CD4-positive, alpha-beta T cell (primary cell): Measurements from ENCODE around the gene BRME1. TPM values are rescaled to one million over a fixed set of nuclear protein-coding genes. Genes with fewer than 3 reads are reported as not detected.
A peak's percentile ranks its signal among the peaks of the same experiment; 100 is the strongest.

ENCODE experiments used
- ATAC-seq: fragments of 200-7000 bp; cut with Tn5 transposase; one replicate; pipeline ENCODE4 v1.10.0; 2022; ENCODE audit warnings: mild to moderate bottlenecking; ENCODE audit not compliant: poor library complexity
- CTCF ChIA-PET: fragments of 350-600 bp; sonication (Branson Sonifier 250); formaldehyde crosslinking; loops from one replicate; lab custom pipeline; 2021; ENCODE audit warnings: antibody characterized with exemption, inconsistent platforms; lab: Charles Lee
- POLR2A ChIA-PET: fragments of 350-600 bp; sonication (Branson Sonifier 250); formaldehyde crosslinking; loops from one replicate; lab custom pipeline; 2021; ENCODE audit warnings: antibody characterized with exemption, inconsistent platforms; lab: Charles Lee
- DNase-seq, 14 experiments: peaks; one replicate each; pipeline ENCODE4 v3.0.0-alpha.2; 2013 to 2020; ENCODE audit warnings: mixed read lengths in 2 of 14
- H3K27ac ChIP-seq, 2 donors: one replicate each; pipeline versions ENCODE4 v1.5.1 to v1.7.0; 2013; ENCODE audit warnings: low read length in 2 of 2, low read depth in 1 of 2, mild to moderate bottlenecking in 1 of 2
- H3K27me3 ChIP-seq, 2 experiments: 1 replicate in 1 of 2; 2 replicates in 1 of 2; pipeline versions ENCODE4 v1.6.1 to v1.7.0; 2013; ENCODE audit warnings: low read length in 2 of 2, control low read depth in 1 of 2, mild to moderate bottlenecking in 1 of 2, moderate library complexity in 1 of 2; ENCODE audit not compliant: insufficient read depth in 2 of 2, control insufficient read depth in 1 of 2
- H3K36me3 ChIP-seq: one replicate; pipeline ENCODE4 v1.6.1; 2013; ENCODE audit warnings: low read length, control low read depth; ENCODE audit not compliant: insufficient read depth
- H3K4me1 ChIP-seq: one replicate; pipeline ENCODE4 v1.6.1; 2013; ENCODE audit warnings: low read length, control low read depth; ENCODE audit not compliant: insufficient read depth
- H3K4me3 ChIP-seq: one replicate; pipeline ENCODE4 v1.5.1; 2013; ENCODE audit warnings: mild to moderate bottlenecking, low read length, moderate library complexity
- H3K9me3 ChIP-seq, 2 experiments: 1 replicate in 1 of 2; 2 replicates in 1 of 2; pipeline versions ENCODE4 v1.6.1 to v1.7.0; 2013; ENCODE audit warnings: low read length in 2 of 2, mild to moderate bottlenecking in 2 of 2, control low read depth in 1 of 2, moderate library complexity in 1 of 2; ENCODE audit not compliant: control insufficient read depth in 1 of 2, insufficient read depth in 1 of 2
- H3K27ac Mint-ChIP-seq: one replicate; pipeline ENCODE4 v1.8.0; 2020; ENCODE audit warnings: mixed read lengths
- H3K27me3 Mint-ChIP-seq: one replicate; pipeline ENCODE4 v1.8.0; 2021; ENCODE audit warnings: mixed read lengths
- H3K36me3 Mint-ChIP-seq: one replicate; pipeline ENCODE4 v1.8.0; 2021; ENCODE audit warnings: low read depth, mixed read lengths
- H3K4me1 Mint-ChIP-seq: one replicate; pipeline ENCODE4 v1.8.0; 2021; ENCODE audit warnings: low read depth, mixed read lengths
- H3K4me3 Mint-ChIP-seq: one replicate; pipeline ENCODE4 v1.8.0; 2020; ENCODE audit warnings: mild to moderate bottlenecking, mixed read lengths
- H3K9me3 Mint-ChIP-seq: one replicate; pipeline ENCODE4 v1.8.0; 2020; ENCODE audit warnings: mixed read lengths
- intact Hi-C, 2 experiments: fragments of 100-400 bp; cut with DNase I in 1 of 2; cut with micrococcal nuclease in 1 of 2; formaldehyde crosslinking; loops; one replicate each; pipeline versions ENCODE4 v1.15.1 to v1.9.0; 2023 to 2025; cut with DNase I, micrococcal nuclease
- total RNA-seq, 174 experiments: library from RNA in 2 of 174; stranded (reverse) in 2 of 174; gene quantifications; one replicate each; pipeline ENCODE4 v1.2.3 and lab custom pipeline; 2021 to 2026
- TF ChIP-seq, protein P1 (sequence below): fragments of 200-600 bp; IDR thresholded peaks from one replicate; pipeline ENCODE4 v1.8.0; 2022; ENCODE audit warnings: antibody characterized with exemption, mild to moderate bottlenecking

Gene BRME1
- total RNA-seq, 2 experiments from 2014 or later, result 1.1 to 1.3 TPM

DNA sequence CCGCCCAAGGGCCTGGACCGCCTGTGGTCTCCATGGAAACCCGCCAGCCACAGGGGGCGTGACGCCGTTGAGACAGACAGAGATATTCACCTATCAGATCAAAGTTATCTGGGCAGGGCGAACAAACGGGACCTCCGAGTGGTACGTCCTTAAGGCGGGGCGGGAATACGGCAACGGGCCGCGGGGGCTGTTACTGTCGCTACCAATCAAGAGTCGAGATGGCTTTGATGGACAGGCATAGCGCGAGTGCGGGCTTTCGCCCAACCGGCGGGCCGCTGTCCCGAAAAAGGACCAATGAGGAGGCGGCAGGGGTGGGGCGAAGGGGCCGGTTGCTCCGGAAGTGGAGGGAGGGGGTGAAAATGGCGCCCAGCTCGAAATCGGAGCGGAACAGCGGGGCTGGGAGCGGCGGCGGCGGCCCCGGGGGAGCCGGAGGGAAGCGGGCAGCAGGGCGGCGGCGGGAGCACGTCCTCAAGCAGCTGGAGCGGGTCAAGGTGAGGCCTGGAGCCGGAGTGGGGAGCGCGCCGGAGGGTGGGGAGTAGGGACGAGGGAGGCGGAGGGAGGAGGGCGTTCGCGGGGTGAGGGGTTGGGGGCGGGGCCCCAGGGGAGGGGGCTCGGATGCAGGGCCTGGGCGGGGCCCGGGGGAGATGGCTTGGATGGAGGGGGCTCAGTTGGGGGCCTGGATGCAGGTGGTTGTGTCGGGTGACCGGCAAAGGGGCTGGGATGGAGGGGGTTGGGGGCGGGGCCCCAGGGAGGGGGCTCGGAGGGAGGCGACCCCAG lies 46.4 kb upstream of the BRME1 start, which contains the start of gene DCAF15:
Gene DCAF15, plus strand, starts transcription at position 356 of the 777 bp plus-strand sequence. Its CDS starts 4 bp downstream, at position 360.
- intact Hi-C loops, result loop anchor here (1.0 to 5.0 kb wide), 8 partner anchors 34 to 128 kb away; partner anchors contain the start of genes RFX1 (in 2 of the 2), BRME1 (in 1 of the 2), CC2D1A (in 1 of the 2) and IL27RA (in 1 of the 2)
- Mint-ChIP-seq H3K9me3 (no peaks in the 10 kb centered on the region), H3K36me3 (peaks cover 25% of the 10 kb centered on the region), H3K27me3 (no peaks in the 10 kb centered on the region), H3K4me3 (peak within 1 kb of the TSS; percentile 100), H3K27ac (peak within 1 kb of the TSS; percentile 97), H3K4me1 (peaks cover 13% of the 10 kb centered on the region)
- TF ChIP-seq, protein P1, sequence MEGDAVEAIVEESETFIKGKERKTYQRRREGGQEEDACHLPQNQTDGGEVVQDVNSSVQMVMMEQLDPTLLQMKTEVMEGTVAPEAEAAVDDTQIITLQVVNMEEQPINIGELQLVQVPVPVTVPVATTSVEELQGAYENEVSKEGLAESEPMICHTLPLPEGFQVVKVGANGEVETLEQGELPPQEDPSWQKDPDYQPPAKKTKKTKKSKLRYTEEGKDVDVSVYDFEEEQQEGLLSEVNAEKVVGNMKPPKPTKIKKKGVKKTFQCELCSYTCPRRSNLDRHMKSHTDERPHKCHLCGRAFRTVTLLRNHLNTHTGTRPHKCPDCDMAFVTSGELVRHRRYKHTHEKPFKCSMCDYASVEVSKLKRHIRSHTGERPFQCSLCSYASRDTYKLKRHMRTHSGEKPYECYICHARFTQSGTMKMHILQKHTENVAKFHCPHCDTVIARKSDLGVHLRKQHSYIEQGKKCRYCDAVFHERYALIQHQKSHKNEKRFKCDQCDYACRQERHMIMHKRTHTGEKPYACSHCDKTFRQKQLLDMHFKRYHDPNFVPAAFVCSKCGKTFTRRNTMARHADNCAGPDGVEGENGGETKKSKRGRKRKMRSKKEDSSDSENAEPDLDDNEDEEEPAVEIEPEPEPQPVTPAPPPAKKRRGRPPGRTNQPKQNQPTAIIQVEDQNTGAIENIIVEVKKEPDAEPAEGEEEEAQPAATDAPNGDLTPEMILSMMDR, result no peak
- ChIA-PET POLR2A (interaction anchor here (0.6 to 4.9 kb wide), 18 partner anchors 8 to 1942 kb away, joined by 3 to 74 read pairs (median 3); partner anchors contain the start of genes ASF1B, IL27RA and RFX1), CTCF (interaction anchor here (0.9 to 1.7 kb wide), 5 partner anchors 54 to 107 kb away, joined by 3 to 5 read pairs (median 4); partner anchors contain the start of genes IL27RA and RFX1)
- Histone ChIP-seq H3K36me3 (peaks cover 30% of the 10 kb centered on the region), H3K27me3 (no peaks in the 10 kb centered on the region), H3K27ac (peak within 1 kb of the TSS; percentile 69 to 71), H3K9me3 (no peaks in the 10 kb centered on the region), H3K4me1 (peaks cover 30% of the 10 kb centered on the region), H3K4me3 (peak within 1 kb of the TSS; percentile 82)
- ATAC-seq (peak; percentile 97), DNase-seq (peak; percentile 96 to 100 (median 98))

DNA sequence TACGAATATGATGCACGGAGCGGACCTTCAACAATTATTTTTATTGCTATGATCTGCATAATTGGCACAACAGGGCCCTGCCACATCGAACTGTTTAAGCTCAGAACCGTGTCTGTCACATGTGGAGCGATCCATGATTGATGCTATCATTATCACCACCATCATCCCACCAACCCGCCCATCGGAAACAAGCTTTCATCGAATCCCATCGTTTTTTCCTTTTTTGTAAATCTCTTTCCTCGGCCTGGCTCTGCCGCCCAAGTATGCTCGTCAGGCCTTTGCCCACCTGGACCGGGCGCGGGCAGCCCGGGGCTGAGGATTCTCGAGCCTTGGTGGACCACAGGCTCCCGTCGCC lies 45.9 kb upstream of the BRME1 start:
- TF ChIP-seq, protein P1, result no peak
- peaks cover 20% of the 10 kb centered on the region for H3K36me3 Mint-ChIP-seq
- Histone ChIP-seq H3K36me3 (peaks cover 24% of the 10 kb centered on the region), H3K4me1 (peaks cover 30% of the 10 kb centered on the region), H3K4me3 (peak overlapping the region; percentile 60), H3K27me3 (no peaks in the 10 kb centered on the region), H3K27ac (peak overlapping the region; percentile 51 to 69), H3K9me3 (no peaks in the 10 kb centered on the region)
- peak overlapping the region; percentile 100 for H3K4me3 Mint-ChIP-seq
- H3K4me1 Mint-ChIP-seq, result peaks cover 13% of the 10 kb centered on the region
- no peaks in the 10 kb centered on the region for H3K27me3 Mint-ChIP-seq
- CTCF ChIA-PET, result interaction anchor here (0.9 to 1.7 kb wide), 4 partner anchors 72 to 107 kb away, joined by 3 to 5 read pairs (median 4); partner anchors contain the start of gene IL27RA
- H3K27ac Mint-ChIP-seq, result peak overlapping the region; percentile 97
- no peaks in the 10 kb centered on the region for H3K9me3 Mint-ChIP-seq
- DNase-seq (no peak), ATAC-seq (peak; percentile 3)
- POLR2A ChIA-PET, result interaction anchor here (0.6 to 4.9 kb wide), 16 partner anchors 9 to 545 kb away, joined by 3 to 74 read pairs (median 4); partner anchors contain the start of genes ASF1B, IL27RA and RFX1
- intact Hi-C loops, result loop anchor here (1.0 to 5.0 kb wide), 9 partner anchors 35 to 129 kb away; partner anchors contain the start of genes IL27RA (in 2 of the 2), RFX1 (in 2 of the 2), BRME1 (in 1 of the 2) and CC2D1A (in 1 of the 2)

DNA sequence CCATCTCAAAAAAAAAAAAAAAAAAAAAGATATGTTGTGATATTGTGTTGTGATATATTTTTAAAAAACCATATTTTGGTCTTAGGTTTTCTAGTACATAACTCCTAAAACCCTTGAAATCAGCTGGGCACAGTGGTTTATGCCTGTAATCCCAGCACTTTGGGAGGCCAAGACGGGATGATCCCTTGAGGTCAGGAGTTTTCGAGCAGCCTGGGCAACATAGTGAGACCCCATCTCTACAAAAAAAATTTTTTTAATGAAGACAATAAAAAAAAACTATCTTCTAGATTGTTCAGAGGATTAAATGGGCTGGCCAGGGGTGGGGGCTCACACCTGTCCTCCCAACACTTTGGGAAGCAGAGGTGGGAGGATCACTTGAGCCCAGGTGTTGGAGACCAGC lies 45.1 kb upstream of the BRME1 start:
- intact Hi-C loops, result loop anchor here (1.0 to 5.0 kb wide), 4 partner anchors 36 to 81 kb away; partner anchors contain the start of gene IL27RA (in 2 of the 2)
- peaks cover 14% of the 10 kb centered on the region for H3K36me3 Mint-ChIP-seq
- H3K27ac Mint-ChIP-seq, result no peak overlapping the region
- CTCF ChIA-PET, result interaction anchor here (0.7 to 1.5 kb wide), 4 partner anchors 53 to 544 kb away, joined by 3 to 5 read pairs (median 3); no protein-coding TSS in a partner anchor
- Histone ChIP-seq H3K4me3 (no peak overlapping the region), H3K36me3 (peaks cover 17% of the 10 kb centered on the region), H3K9me3 (no peaks in the 10 kb centered on the region), H3K27me3 (no peaks in the 10 kb centered on the region), H3K27ac (no peak overlapping the region), H3K4me1 (peaks cover 30% of the 10 kb centered on the region)
- TF ChIP-seq, protein P1, result no peak
- POLR2A ChIA-PET, result interaction anchor here (1.3 to 4.9 kb wide), 6 partner anchors 35 to 185 kb away, joined by 3 to 74 read pairs (median 20); partner anchors contain the start of genes ASF1B, IL27RA and RFX1
- DNase-seq (no peak), ATAC-seq (no peak)
- no peaks in the 10 kb centered on the region for H3K9me3 Mint-ChIP-seq
- peak overlapping the region; percentile 7 for H3K4me3 Mint-ChIP-seq
- H3K27me3 Mint-ChIP-seq, result no peaks in the 10 kb centered on the region
- peaks cover 13% of the 10 kb centered on the region for H3K4me1 Mint-ChIP-seq
